OCI-LY7 (cell line): ENCODE data around the gene CIB2.

ENCODE experiments used
- CTCF ChIP-seq: fragments of 200-600 bp; sonication (generic); conservative IDR thresholded peaks from 2 replicates; pipeline ENCODE4 v1.5.1; 2014; ENCODE audit warnings: mild to moderate bottlenecking, antibody characterized with exemption, low read length, moderate library complexity, mixed read lengths
- EZH2phosphoT487 ChIP-seq: fragments of 200-600 bp; sonication (generic); IDR thresholded peaks from 2 replicates; pipeline ENCODE4 v1.6.1; 2018; ENCODE audit warnings: low read depth, borderline replicate concordance, mild to moderate bottlenecking, mixed run types, antibody characterized with exemption, low read length, moderate library complexity, mixed read lengths

- TF ChIP-seq CTCF (no peak), EZH2phosphoT487 (no peak)
Observed at GRCh38 chr15:78102211-78102610, 29.0 kb downstream of the CIB2 start.
